Tibial nerve (tissue), 4 donors: ENCODE measurements around the gene ELP4.

Experiments used
- CTCF ChIP-seq, 5 experiments: fragments of 200-600 bp in 3 of 5; fragments of 450-650 bp in 2 of 5; sonication (generic) in 3 of 5; IDR thresholded peaks; one replicate each; pipeline ENCODE4 v1.5.1; 2016 to 2019; ENCODE audit warnings: antibody characterized with exemption in 5 of 5, mild to moderate bottlenecking in 3 of 5, moderate library complexity in 2 of 5
- EP300 ChIP-seq, 2 donors: sonication (generic); formaldehyde crosslinking; IDR thresholded peaks; one replicate each; pipeline ENCODE4 v1.6.1; 2017; ENCODE audit warnings: antibody characterized with exemption in 2 of 2, mild to moderate bottlenecking in 1 of 2

GRCh38 chr11:31784611-31785010 lies 275.0 kb downstream of the ELP4 start:
- TF ChIP-seq CTCF (IDR thresholded peaks at IDR 0.05): no peak
- TF ChIP-seq EP300 (IDR thresholded peaks at IDR 0.05): no peak
